ENCODE measurements around the gene TTYH2.
"Not testable (repeated sequence)": the region's sequence is repeated elsewhere in the genome, so short reads cannot be mapped to it uniquely, and the experiment has no call there.

TTYH2 gene

GRCh38 chr17:74212913-74213791 lies at the start of gene TTYH2:
TTYH2 (plus strand) TSS chr17:74213571; CDS start chr17:74213588, 17 bp downstream.
- FAIRE-seq = no peak

- no peak for FAIRE-seq
Measured at GRCh38 chr17:74163836-74164235, 49.5 kb upstream of the TTYH2 start.

- no peak for FAIRE-seq
Measured at GRCh38 chr17:74164446-74165045, 48.8 kb upstream of the TTYH2 start.

GRCh38 chr17:74165797-74166365 lies 47.5 kb upstream of the TTYH2 start:
- FAIRE-seq = no peak

GRCh38 chr17:74170924-74171323 lies 42.4 kb upstream of the TTYH2 start:
- no peak for FAIRE-seq

GRCh38 chr17:74172700-74173099 lies 40.7 kb upstream of the TTYH2 start:
- no peak for FAIRE-seq

GRCh38 chr17:74176546-74177001 lies 36.8 kb upstream of the TTYH2 start:
- FAIRE-seq = peak; percentile 41

GRCh38 chr17:74177018-74177450 lies 36.3 kb upstream of the TTYH2 start:
- FAIRE-seq = no peak

- FAIRE-seq = no peak
Measured at GRCh38 chr17:74179576-74179975, 33.8 kb upstream of the TTYH2 start.

GRCh38 chr17:74180336-74180735 lies 33.0 kb upstream of the TTYH2 start:
- FAIRE-seq = no peak

- no peak for FAIRE-seq
Measured at GRCh38 chr17:74181341-74181740, 32.0 kb upstream of the TTYH2 start.

GRCh38 chr17:74182041-74182723 lies 31.2 kb upstream of the TTYH2 start:
- peak; percentile 60 for FAIRE-seq

- FAIRE-seq = no peak
Measured at GRCh38 chr17:74183411-74183810, 30.0 kb upstream of the TTYH2 start.

- no peak for FAIRE-seq
Measured at GRCh38 chr17:74185571-74186185, 27.7 kb upstream of the TTYH2 start.

- no peak for FAIRE-seq
Measured at GRCh38 chr17:74186498-74186897, 26.9 kb upstream of the TTYH2 start.

- FAIRE-seq = no peak
Measured at GRCh38 chr17:74187761-74188160, 25.6 kb upstream of the TTYH2 start.

- FAIRE-seq = not testable (repeated sequence)
Measured at GRCh38 chr17:74188687-74189086, 24.7 kb upstream of the TTYH2 start.

GRCh38 chr17:74190154-74190553 lies 23.2 kb upstream of the TTYH2 start:
- peak; percentile 84 for FAIRE-seq

GRCh38 chr17:74190807-74191406 lies 22.5 kb upstream of the TTYH2 start:
- no peak for FAIRE-seq

GRCh38 chr17:74192950-74193781 lies 20.2 kb upstream of the TTYH2 start:
- peak; percentile 87 for FAIRE-seq

GRCh38 chr17:74194682-74195081 lies 18.7 kb upstream of the TTYH2 start:
- no peak for FAIRE-seq
